ENCODE data around the gene S100A10.
A peak's percentile ranks its signal among the peaks of the same experiment; 100 is the strongest.

The S100A10 gene

GRCh38 chr1:152001631-152002584 lies 8.2 kb upstream of the S100A10 start:
- peak; percentile 97 for TF ChIP-seq CTCF (IDR thresholded peaks at IDR 0.05; ENCODE audit: insufficient read depth, missing control alignments)
- FAIRE-seq (no peak), DNase-seq (ENCODE audit: insufficient read length, low spot score) (no peak)

- no peak for TF ChIP-seq CTCF (IDR thresholded peaks at IDR 0.05; ENCODE audit: insufficient read depth, missing control alignments)
- FAIRE-seq (no peak), DNase-seq (ENCODE audit: insufficient read length, low spot score) (no peak)
These were observed 7.4 kb upstream of the S100A10 start for GRCh38 chr1:152000964-152001630.

GRCh38 chr1:151998611-151999362 lies 5.1 kb upstream of the S100A10 start:
- DNase-seq (ENCODE audit: insufficient read length, low spot score) (no peak), FAIRE-seq (no peak)

GRCh38 chr1:151997284-151997570 lies 3.6 kb upstream of the S100A10 start:
- no peak for TF ChIP-seq CTCF (IDR thresholded peaks at IDR 0.05; ENCODE audit: insufficient read depth, missing control alignments)
- FAIRE-seq (no peak), DNase-seq (ENCODE audit: insufficient read length, low spot score) (no peak)

More at GRCh38 chr1:151998611-151999362, 5.1 kb upstream of the S100A10 start:
- no peak for TF ChIP-seq CTCF (IDR thresholded peaks at IDR 0.05; ENCODE audit: insufficient read depth, missing control alignments)

GRCh38 chr1:151995774-151996173 lies 2.1 kb upstream of the S100A10 start:
- no peak for TF ChIP-seq CTCF (IDR thresholded peaks at IDR 0.05; ENCODE audit: insufficient read depth, missing control alignments)
- FAIRE-seq (no peak), DNase-seq (ENCODE audit: insufficient read length, low spot score) (no peak)

GRCh38 chr1:151994956-151995355 lies 1.3 kb upstream of the S100A10 start:
- DNase-seq (ENCODE audit: insufficient read length, low spot score) (no peak), FAIRE-seq (no peak)
- TF ChIP-seq CTCF (IDR thresholded peaks at IDR 0.05; ENCODE audit: insufficient read depth, missing control alignments) = no peak

Data from D721Med (cell line).